IMR-90 (cell line): ENCODE data around the gene EREG. TPM values are rescaled to one million over a fixed set of nuclear protein-coding genes. Genes with fewer than 3 reads are reported as not detected.

ENCODE experiments used
- ATAC-seq: fragments of 200-7000 bp; cut with Tn5 transposase; 2 replicates; pipeline ENCODE4 v1.9.1; 2020; ENCODE audit warnings: low read depth, mild to moderate bottlenecking, moderate library complexity
- BruUV-seq: library from RNA; stranded (reverse); fragments of 400-500 nt; replicated peaks from 2 replicates; lab custom pipeline; 2021; lab: Mats Ljungman, UMichigan
- CTCF ChIA-PET: fragments of 300-600 bp; formaldehyde crosslinking; extraction: SDS; loops from one replicate; lab custom pipeline; 2021; ENCODE audit warnings: antibody characterized with exemption; lab: Yijun Ruan, JAX
- POLR2A ChIA-PET: fragments of 300-600 bp; sonication (Branson Sonifier 250); formaldehyde crosslinking; loops from one replicate; lab custom pipeline; 2022; ENCODE audit warnings: antibody characterized with exemption; ENCODE audit not compliant: unreplicated experiment; lab: Charles Lee
- DNase-seq: peaks from one replicate; pipeline ENCODE4 v3.0.0; 2013
- H2AFZ ChIP-seq: replicated peaks from 2 replicates; pipeline ENCODE3; 2013; ENCODE audit warnings: low read length, mild to moderate bottlenecking; ENCODE audit not compliant: poor library complexity
- H2AK5ac ChIP-seq: 2 replicates; pipeline ENCODE4 v1.6.1; 2013; ENCODE audit warnings: low read depth, low read length, inconsistent platforms
- H2AK9ac ChIP-seq: replicated peaks from 2 replicates; pipeline ENCODE3; 2013; ENCODE audit warnings: mild to moderate bottlenecking, low read depth, low read length, moderate library complexity; ENCODE audit not compliant: poor library complexity
- H2BK120ac ChIP-seq: 2 replicates; pipeline ENCODE4 v1.6.1; 2013; ENCODE audit warnings: low read depth, low read length, inconsistent platforms
- H2BK15ac ChIP-seq: 3 replicates; pipeline ENCODE4 v1.6.1; 2013; ENCODE audit warnings: low read depth, low read length, inconsistent platforms
- H2BK20ac ChIP-seq: 2 replicates; pipeline ENCODE4 v1.6.1; 2013; ENCODE audit warnings: low read depth, mild to moderate bottlenecking, inconsistent platforms, low read length, moderate library complexity
- H2BK5ac ChIP-seq: 2 replicates; pipeline ENCODE4 v1.6.1; 2013; ENCODE audit warnings: mild to moderate bottlenecking, low read depth, low read length, inconsistent platforms; ENCODE audit not compliant: poor library complexity, severe bottlenecking
- H3K14ac ChIP-seq: replicated peaks from 2 replicates; pipeline ENCODE4 v1.6.1; 2013; ENCODE audit warnings: low read depth, low read length, inconsistent platforms
- H3K18ac ChIP-seq: 2 replicates; pipeline ENCODE4 v1.6.1; 2013; ENCODE audit warnings: low read depth, low read length, control low read depth
- H3K23ac ChIP-seq: 2 replicates; pipeline ENCODE4 v1.6.1; 2013; ENCODE audit warnings: low read depth, low read length, inconsistent platforms
- H3K27ac ChIP-seq: 2 replicates; pipeline ENCODE4 v1.5.1; 2013; ENCODE audit warnings: mild to moderate bottlenecking, control low read depth, low read length; ENCODE audit not compliant: insufficient read depth
- H3K27me3 ChIP-seq: 2 replicates; pipeline ENCODE4 v1.6.1; 2013; ENCODE audit warnings: low read length; ENCODE audit not compliant: control insufficient read depth, insufficient read depth
- H3K36me3 ChIP-seq: 2 replicates; pipeline ENCODE4 v1.6.1; 2013; ENCODE audit warnings: low read length, mixed read lengths; ENCODE audit not compliant: control insufficient read depth, insufficient read depth
- H3K4ac ChIP-seq: 2 replicates; pipeline ENCODE4 v1.6.1; 2013; ENCODE audit warnings: low read depth, low read length, inconsistent platforms
- H3K4me1 ChIP-seq: 2 replicates; pipeline ENCODE4 v1.6.1; 2013; ENCODE audit warnings: low read length, mixed read lengths; ENCODE audit not compliant: control insufficient read depth, insufficient read depth
- H3K4me2 ChIP-seq: 2 replicates; pipeline ENCODE4 v1.6.1; 2013; ENCODE audit warnings: low read depth, mild to moderate bottlenecking, control low read depth, low read length, moderate library complexity
- H3K4me3 ChIP-seq: 2 replicates; pipeline ENCODE4 v1.5.1; 2013; ENCODE audit warnings: low read depth, mild to moderate bottlenecking, control low read depth, low read length, moderate library complexity; ENCODE audit not compliant: insufficient read depth
- H3K56ac ChIP-seq: 2 replicates; pipeline ENCODE4 v1.6.1; 2013; ENCODE audit warnings: low read length, inconsistent platforms; ENCODE audit not compliant: insufficient read depth; ENCODE audit errors: extremely low read depth
- H3K79me1 ChIP-seq, 2 experiments: 2 replicates each; pipeline ENCODE4 v1.6.1; 2013; ENCODE audit warnings: low read length in 2 of 2, inconsistent platforms in 1 of 2, low read depth in 1 of 2
- H3K9ac ChIP-seq: 2 replicates; pipeline ENCODE4 v1.6.1; 2013; ENCODE audit warnings: low read depth, low read length, control low read depth
- H3K9me1 ChIP-seq: 2 replicates; pipeline ENCODE4 v1.6.1; 2013; ENCODE audit warnings: low read length, inconsistent platforms; ENCODE audit not compliant: insufficient read depth
- H3K9me3 ChIP-seq: 2 replicates; pipeline ENCODE4 v1.6.1; 2013; ENCODE audit warnings: low read length; ENCODE audit not compliant: control insufficient read depth, insufficient read depth
- H4K20me1 ChIP-seq: 2 replicates; pipeline ENCODE4 v1.6.1; 2013; ENCODE audit warnings: low read length, inconsistent platforms; ENCODE audit not compliant: insufficient read depth
- H4K5ac ChIP-seq: 2 replicates; pipeline ENCODE4 v1.6.1; 2013; ENCODE audit warnings: mild to moderate bottlenecking, low read depth, low read length, control low read depth
- H4K8ac ChIP-seq, 2 experiments: 2 replicates each; pipeline ENCODE4 v1.6.1; 2013; ENCODE audit warnings: low read depth in 2 of 2, low read length in 2 of 2, control low read depth in 1 of 2, inconsistent platforms in 1 of 2
- H4K91ac ChIP-seq: 2 replicates; pipeline ENCODE4 v1.6.1; 2013; ENCODE audit warnings: low read depth, low read length, inconsistent platforms; ENCODE audit not compliant: insufficient read depth
- BHLHE40 ChIP-seq: fragments of 150-350 bp; IDR thresholded peaks from 2 replicates; pipeline ENCODE4 v1.6.1; 2016; ENCODE audit warnings: mild to moderate bottlenecking, low read depth, low read length
- CEBPB ChIP-seq: IDR thresholded peaks from 2 replicates; pipeline ENCODE4 v1.6.1; 2012; ENCODE audit warnings: low read depth, low read length, improper control_type of control experiment
- CHD1 ChIP-seq: IDR thresholded peaks from 2 replicates; pipeline ENCODE4 v1.6.1; 2012; ENCODE audit warnings: low read depth, low read length, improper control_type of control experiment
- FOS ChIP-seq: fragments of 150-350 bp; IDR thresholded peaks from 2 replicates; pipeline ENCODE4 v1.6.1; 2016; ENCODE audit warnings: low read depth, low read length
- MAFK ChIP-seq: IDR thresholded peaks from 2 replicates; pipeline ENCODE4 v1.6.1; 2012; ENCODE audit warnings: low read depth, low read length, improper control_type of control experiment
- MXI1 ChIP-seq: IDR thresholded peaks from 2 replicates; pipeline ENCODE4 v1.6.1; 2012; ENCODE audit warnings: low read depth, mild to moderate bottlenecking, low read length, moderate library complexity, borderline replicate concordance
- NFE2L2 ChIP-seq: fragments of 150-350 bp; IDR thresholded peaks from 2 replicates; pipeline ENCODE4 v1.6.1; 2016; ENCODE audit warnings: low read depth, mild to moderate bottlenecking, low read length
- POLR2A ChIP-seq: IDR thresholded peaks from 2 replicates; pipeline ENCODE4 v1.6.1; 2012; ENCODE audit warnings: mild to moderate bottlenecking, low read depth, low read length
- RAD21 ChIP-seq: IDR thresholded peaks from 2 replicates; pipeline ENCODE4 v1.6.1; 2012; ENCODE audit warnings: low read length, improper control_type of control experiment
- RCOR1 ChIP-seq: IDR thresholded peaks from 2 replicates; pipeline ENCODE4 v1.6.1; 2012; ENCODE audit warnings: mild to moderate bottlenecking, low read length, improper control_type of control experiment; ENCODE audit not compliant: insufficient replicate concordance
- RFX5 ChIP-seq: IDR thresholded peaks from 2 replicates; pipeline ENCODE4 v1.8.0; 2012; ENCODE audit warnings: low read depth, mild to moderate bottlenecking, low read length, moderate library complexity
- SMC3 ChIP-seq: fragments of 150-350 bp; IDR thresholded peaks from 2 replicates; pipeline ENCODE4 v1.6.1; 2016; ENCODE audit warnings: low read depth, mild to moderate bottlenecking, antibody characterized with exemption, low read length, moderate library complexity
- WGBS, 2 experiments: methylation state at CpG; one replicate each; pipeline versions ENCODE4 v1.1.5 to v1.1.7; 2013; ENCODE audit warnings: missing lambda C conversion rate in 2 of 2; ENCODE audit not compliant: insufficient read length in 1 of 2; ENCODE audit errors: extremely low coverage in 2 of 2; 5-methylcytosine and 5-hydroxymethylcytosine counted together
- dilution Hi-C: fragments of 300-500 bp; cut with HindIII; formaldehyde crosslinking; loops from one replicate; pipeline ENCODE4 v1.14.3; 2018; ENCODE audit warnings: low sequenced_read_pairs; ENCODE audit not compliant: unreplicated experiment
- in situ Hi-C: fragments of 300-500 bp; cut with MboI; formaldehyde crosslinking; loops from 3 replicates; pipeline ENCODE4 v1.14.3; 2019; ENCODE audit warnings: low sequenced_read_pairs, inconsistent platforms, mixed read lengths
- intact Hi-C: fragments of 100-400 bp; cut with micrococcal nuclease; formaldehyde crosslinking; loops from 2 replicates; pipeline ENCODE4 v1.10.0; 2022
- polyA plus RNA-seq, 3 experiments: library from polyadenylated mRNA; depleted of rRNA; stranded (reverse); fragments of >200 nt; gene quantifications; 2 replicates each; pipeline ENCODE4 v1.2.3, GENCODE V29; 2012; ENCODE audit warnings: low replicate concordance in 1 of 3
- total RNA-seq: library from RNA; depleted of rRNA; stranded (reverse); fragments of >200 nt; gene quantifications from 2 replicates; pipeline ENCODE4 v1.2.3, GENCODE V29; 2012
- TF ChIP-seq, protein P1 (sequence below): fragments of 150-350 bp; IDR thresholded peaks from 2 replicates; pipeline ENCODE4 v1.6.1; 2017; ENCODE audit warnings: mild to moderate bottlenecking, antibody characterized with exemption, low read length, low read depth
- TF ChIP-seq, protein P2 (sequence below): fragments of 150-350 bp; IDR thresholded peaks from 2 replicates; pipeline ENCODE4 v1.6.1; 2016; ENCODE audit warnings: low read depth, mild to moderate bottlenecking, low read length, moderate library complexity, borderline replicate concordance
- TF ChIP-seq, protein P3 (sequence below): conservative IDR thresholded peaks from 2 replicates; pipeline ENCODE4 v1.5.1; 2012; ENCODE audit warnings: mild to moderate bottlenecking, low read depth, low read length, improper control_type of control experiment

Gene EREG
- total and polyA plus RNA-seq, 2 of the 4 experiments (the other 2 are of a cell fraction) = 0.26 to 0.36 TPM

DNA sequence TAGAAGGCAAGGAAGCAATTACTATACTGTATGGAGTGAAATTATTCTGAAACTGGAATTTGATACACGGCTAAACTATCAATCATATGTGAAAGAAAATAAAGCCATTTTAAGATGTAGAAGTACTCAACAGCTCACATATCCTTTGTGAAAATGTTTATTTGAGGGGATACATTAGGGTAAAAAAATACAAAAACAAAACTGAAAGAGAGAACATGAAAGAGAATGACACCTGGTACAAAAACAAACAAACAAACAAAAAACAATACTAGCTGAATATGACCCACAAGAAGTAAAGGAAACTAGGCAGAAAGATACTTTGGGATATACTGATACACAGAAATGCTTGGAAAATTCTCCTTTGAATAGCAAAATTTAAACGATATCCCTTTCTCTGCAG is 59.2 kb downstream of the EREG start:
- H2BK15ac ChIP-seq = no peak overlapping the region
- peak overlapping the region; percentile 55; the same call in 1 of the 2 replicates for H2BK20ac ChIP-seq
- no peak overlapping the region for H2AK5ac ChIP-seq
- H3K9ac ChIP-seq = no peak overlapping the region
- no peak overlapping the region for H3K4me2 ChIP-seq
- ChIA-PET CTCF (interaction anchor here (1.5 to 1.6 kb wide), 2 partner anchors 21 to 247 kb away, joined by 3 read pairs; partner anchors contain the start of gene AREG), POLR2A (no interaction called here)
- ATAC-seq = no peak
- no peak overlapping the region for H2BK5ac ChIP-seq
- H3K36me3 ChIP-seq = no peaks in the 10 kb centered on the region
- H4K91ac ChIP-seq = no peak overlapping the region
- H3K4me3 ChIP-seq = no peak overlapping the region
- H3K18ac ChIP-seq = no peak overlapping the region
- dilution Hi-C loops = no loop called here
- no peak overlapping the region for H4K8ac ChIP-seq
- no peak overlapping the region for H3K23ac ChIP-seq
- no peaks in the 10 kb centered on the region for H3K79me1 ChIP-seq
- no peak overlapping the region for H3K27ac ChIP-seq
- no peaks in the 10 kb centered on the region for H3K27me3 ChIP-seq
- H3K4ac ChIP-seq = no peak overlapping the region
- no peaks in the 10 kb centered on the region for H3K9me3 ChIP-seq
- H2AK9ac ChIP-seq = no peak overlapping the region
- H2AFZ ChIP-seq = no peak overlapping the region
- no peak overlapping the region for H2BK120ac ChIP-seq
- DNase-seq = no peak
- intact Hi-C loops = no loop called here
- H4K5ac ChIP-seq = no peak overlapping the region
- H3K9me1 ChIP-seq = no peaks in the 10 kb centered on the region; the same call in 1 of the 2 replicates
- H4K20me1 ChIP-seq = no peaks in the 10 kb centered on the region
- in situ Hi-C loops = no loop called here
- H3K14ac ChIP-seq = no peak overlapping the region
- no TSS peak for BruUV-seq
- WGBS, 2 experiments = no CpG with 5 or more reads among the region's 2 CpGs
- no peak for TF ChIP-seq BHLHE40
- TF ChIP-seq, protein P1, sequence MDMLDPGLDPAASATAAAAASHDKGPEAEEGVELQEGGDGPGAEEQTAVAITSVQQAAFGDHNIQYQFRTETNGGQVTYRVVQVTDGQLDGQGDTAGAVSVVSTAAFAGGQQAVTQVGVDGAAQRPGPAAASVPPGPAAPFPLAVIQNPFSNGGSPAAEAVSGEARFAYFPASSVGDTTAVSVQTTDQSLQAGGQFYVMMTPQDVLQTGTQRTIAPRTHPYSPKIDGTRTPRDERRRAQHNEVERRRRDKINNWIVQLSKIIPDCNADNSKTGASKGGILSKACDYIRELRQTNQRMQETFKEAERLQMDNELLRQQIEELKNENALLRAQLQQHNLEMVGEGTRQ = no peak
- no peak for TF ChIP-seq MXI1
- TF ChIP-seq POLR2A = no peak
- TF ChIP-seq CHD1 = no peak
- TF ChIP-seq RFX5 = no peak
- no peak for TF ChIP-seq SMC3
- TF ChIP-seq, protein P2, sequence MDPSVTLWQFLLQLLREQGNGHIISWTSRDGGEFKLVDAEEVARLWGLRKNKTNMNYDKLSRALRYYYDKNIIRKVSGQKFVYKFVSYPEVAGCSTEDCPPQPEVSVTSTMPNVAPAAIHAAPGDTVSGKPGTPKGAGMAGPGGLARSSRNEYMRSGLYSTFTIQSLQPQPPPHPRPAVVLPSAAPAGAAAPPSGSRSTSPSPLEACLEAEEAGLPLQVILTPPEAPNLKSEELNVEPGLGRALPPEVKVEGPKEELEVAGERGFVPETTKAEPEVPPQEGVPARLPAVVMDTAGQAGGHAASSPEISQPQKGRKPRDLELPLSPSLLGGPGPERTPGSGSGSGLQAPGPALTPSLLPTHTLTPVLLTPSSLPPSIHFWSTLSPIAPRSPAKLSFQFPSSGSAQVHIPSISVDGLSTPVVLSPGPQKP = no peak
- no peak for TF ChIP-seq MAFK
- no peak for TF ChIP-seq RAD21
- no peak for TF ChIP-seq FOS
- TF ChIP-seq RCOR1 = no peak
- TF ChIP-seq CEBPB = no peak
- TF ChIP-seq, protein P3, sequence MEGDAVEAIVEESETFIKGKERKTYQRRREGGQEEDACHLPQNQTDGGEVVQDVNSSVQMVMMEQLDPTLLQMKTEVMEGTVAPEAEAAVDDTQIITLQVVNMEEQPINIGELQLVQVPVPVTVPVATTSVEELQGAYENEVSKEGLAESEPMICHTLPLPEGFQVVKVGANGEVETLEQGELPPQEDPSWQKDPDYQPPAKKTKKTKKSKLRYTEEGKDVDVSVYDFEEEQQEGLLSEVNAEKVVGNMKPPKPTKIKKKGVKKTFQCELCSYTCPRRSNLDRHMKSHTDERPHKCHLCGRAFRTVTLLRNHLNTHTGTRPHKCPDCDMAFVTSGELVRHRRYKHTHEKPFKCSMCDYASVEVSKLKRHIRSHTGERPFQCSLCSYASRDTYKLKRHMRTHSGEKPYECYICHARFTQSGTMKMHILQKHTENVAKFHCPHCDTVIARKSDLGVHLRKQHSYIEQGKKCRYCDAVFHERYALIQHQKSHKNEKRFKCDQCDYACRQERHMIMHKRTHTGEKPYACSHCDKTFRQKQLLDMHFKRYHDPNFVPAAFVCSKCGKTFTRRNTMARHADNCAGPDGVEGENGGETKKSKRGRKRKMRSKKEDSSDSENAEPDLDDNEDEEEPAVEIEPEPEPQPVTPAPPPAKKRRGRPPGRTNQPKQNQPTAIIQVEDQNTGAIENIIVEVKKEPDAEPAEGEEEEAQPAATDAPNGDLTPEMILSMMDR = no peak
- no peak for TF ChIP-seq NFE2L2
- H3K56ac ChIP-seq = no peak overlapping the region
- peaks cover 2% of the 10 kb centered on the region; the same call in 1 of the 2 replicates for H3K4me1 ChIP-seq
